ENCODE results near the gene ITGA3.

ITGA3 gene

DNA sequence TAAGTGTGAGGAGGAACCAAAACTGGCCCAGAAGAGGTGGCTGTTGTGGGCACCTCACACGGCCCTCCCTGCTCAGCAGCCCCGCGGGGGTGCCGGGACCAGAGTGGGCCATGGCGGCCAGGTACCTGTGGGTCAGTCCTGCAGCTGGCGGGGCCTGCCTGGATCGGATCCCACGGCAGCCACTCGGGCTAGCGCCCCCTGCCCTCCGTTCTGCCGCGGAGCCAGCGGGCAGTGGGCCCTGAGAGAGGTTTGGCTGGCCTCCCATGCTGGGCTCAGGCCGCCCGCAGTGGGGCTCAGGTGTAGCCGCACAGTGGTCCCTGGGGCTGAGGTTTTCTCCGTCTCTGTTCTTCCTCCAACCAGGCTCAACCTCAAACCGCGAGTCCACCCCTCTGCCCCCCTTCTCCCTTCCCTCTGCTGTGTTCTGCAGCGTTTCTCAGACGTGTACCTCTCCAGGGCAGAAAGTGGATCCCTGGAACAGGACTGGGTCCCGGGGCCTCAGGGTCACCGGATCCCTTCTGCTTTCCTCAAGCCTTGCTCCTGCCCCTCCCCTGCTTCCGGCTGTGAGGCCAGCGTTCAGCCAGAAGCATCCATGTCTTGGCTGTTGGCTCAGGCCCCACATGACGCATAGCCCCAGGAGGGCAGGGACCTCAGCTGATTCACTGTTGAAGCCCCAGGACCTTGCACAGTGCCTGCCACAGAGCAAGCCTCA lies 28.6 kb upstream of the ITGA3 start:
- ATAC-seq (ENCODE audit: low read depth) (peak; percentile 80), DNase-seq (ENCODE audit: low spot score) (peak; percentile 99)
- H3K4me3 ChIP-seq (ENCODE audit: severe bottlenecking) = peak overlapping the region; percentile 23
- peak; percentile 68 for TF ChIP-seq CTCF (IDR thresholded peaks at IDR 0.05; ENCODE audit: poor library complexity, severe bottlenecking)
- H3K4me1 ChIP-seq (ENCODE audit: insufficient read depth, poor library complexity, severe bottlenecking) = peaks cover 27% of the 10 kb centered on the region
- H3K9me3 ChIP-seq (ENCODE audit: severe bottlenecking) = no peaks in the 10 kb centered on the region
- H3K36me3 ChIP-seq (ENCODE audit: low read depth) = no peaks in the 10 kb centered on the region
- peak overlapping the region; percentile 99 for H3K27ac ChIP-seq (ENCODE audit: poor library complexity, severe bottlenecking)
- no peaks in the 10 kb centered on the region for H3K27me3 ChIP-seq (ENCODE audit: insufficient read depth, poor library complexity, severe bottlenecking)

- H3K27ac ChIP-seq (ENCODE audit: poor library complexity, severe bottlenecking) = peak overlapping the region; percentile 99
- ATAC-seq (ENCODE audit: low read depth) = peak; percentile 67
These were observed 27.8 kb upstream of the ITGA3 start for GRCh38 chr17:50027881-50028735.

DNA sequence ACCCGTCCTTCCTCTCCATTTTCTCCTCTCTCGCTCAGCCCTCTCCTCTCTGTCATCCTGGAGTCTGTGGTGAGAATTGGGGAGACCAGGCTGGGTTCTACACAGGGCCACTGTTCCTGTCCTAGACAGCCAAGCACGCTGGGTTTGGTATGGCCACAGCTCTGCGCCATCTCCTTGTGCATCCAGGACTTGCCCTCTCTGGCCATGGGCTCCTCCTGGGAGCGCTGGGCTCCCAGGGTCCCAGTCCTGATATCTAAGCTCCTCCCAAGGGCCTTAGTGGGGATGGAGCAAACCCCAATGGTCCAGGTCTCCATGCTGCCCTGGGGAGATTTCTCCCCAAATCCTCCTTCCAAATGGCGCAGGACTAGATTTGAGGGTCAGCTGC lies 27.2 kb upstream of the ITGA3 start:
- DNase-seq (ENCODE audit: low spot score) = no peak
- H3K27ac ChIP-seq (ENCODE audit: poor library complexity, severe bottlenecking) = peak overlapping the region; percentile 99

More at GRCh38 chr17:50027881-50028735, 27.8 kb upstream of the ITGA3 start:
- Histone ChIP-seq H3K36me3 (ENCODE audit: low read depth) (no peaks in the 10 kb centered on the region), H3K4me3 (ENCODE audit: severe bottlenecking) (no peak overlapping the region), H3K4me1 (ENCODE audit: insufficient read depth, poor library complexity, severe bottlenecking) (peaks cover 27% of the 10 kb centered on the region), H3K9me3 (ENCODE audit: severe bottlenecking) (no peaks in the 10 kb centered on the region), H3K27me3 (ENCODE audit: insufficient read depth, poor library complexity, severe bottlenecking) (no peaks in the 10 kb centered on the region)
- no peak for TF ChIP-seq CTCF (IDR thresholded peaks at IDR 0.05; ENCODE audit: poor library complexity, severe bottlenecking)
- DNase-seq (ENCODE audit: low spot score) = peak; percentile 99

GRCh38 chr17:50029185-50029584 lies 26.7 kb upstream of the ITGA3 start:
- Histone ChIP-seq H3K4me3 (ENCODE audit: severe bottlenecking) (no peak overlapping the region), H3K36me3 (ENCODE audit: low read depth) (no peaks in the 10 kb centered on the region), H3K27me3 (ENCODE audit: insufficient read depth, poor library complexity, severe bottlenecking) (no peaks in the 10 kb centered on the region), H3K4me1 (ENCODE audit: insufficient read depth, poor library complexity, severe bottlenecking) (peaks cover 27% of the 10 kb centered on the region), H3K27ac (ENCODE audit: poor library complexity, severe bottlenecking) (peak overlapping the region; percentile 99), H3K9me3 (ENCODE audit: severe bottlenecking) (no peaks in the 10 kb centered on the region)
- TF ChIP-seq CTCF (IDR thresholded peaks at IDR 0.05; ENCODE audit: poor library complexity, severe bottlenecking) = no peak
- DNase-seq (ENCODE audit: low spot score) (no peak), ATAC-seq (ENCODE audit: low read depth) (no peak)

More for the DNA sequence above, 27.2 kb upstream of the ITGA3 start:
- H3K9me3 ChIP-seq (ENCODE audit: severe bottlenecking) = no peaks in the 10 kb centered on the region
- H3K4me3 ChIP-seq (ENCODE audit: severe bottlenecking) = no peak overlapping the region
- no peak for TF ChIP-seq CTCF (IDR thresholded peaks at IDR 0.05; ENCODE audit: poor library complexity, severe bottlenecking)
- H3K36me3 ChIP-seq (ENCODE audit: low read depth) = no peaks in the 10 kb centered on the region
- H3K27me3 ChIP-seq (ENCODE audit: insufficient read depth, poor library complexity, severe bottlenecking) = no peaks in the 10 kb centered on the region
- peaks cover 27% of the 10 kb centered on the region for H3K4me1 ChIP-seq (ENCODE audit: insufficient read depth, poor library complexity, severe bottlenecking)
- ATAC-seq (ENCODE audit: low read depth) = no peak
